Choroid plexus epithelial cell (primary cell): ENCODE measurements around the gene LYRM4.

Experiments used
- DNase-seq: peaks from one replicate; pipeline ENCODE4 v3.0.0-alpha.2; 2010; ENCODE audit warnings: low read depth
- H3K4me3 ChIP-seq: 2 replicates; pipeline ENCODE4 v1.5.1; 2011; ENCODE audit warnings: low read depth, mild to moderate bottlenecking, control low read depth, low read length, moderate library complexity
- CTCF ChIP-seq: conservative IDR thresholded peaks from 2 replicates; pipeline ENCODE4 v1.5.1; 2011; ENCODE audit warnings: low read depth, mild to moderate bottlenecking, control low read depth, inconsistent platforms, low read length, moderate library complexity

LYRM4 gene

GRCh38 chr6:5275497-5275896, 14.7 kb upstream of the LYRM4 start:
- no peak overlapping the region for H3K4me3 ChIP-seq
- peak; percentile 37 for DNase-seq
- TF ChIP-seq CTCF: no peak

- DNase-seq: peak; percentile 9
- no peak for TF ChIP-seq CTCF
- no peak overlapping the region for H3K4me3 ChIP-seq
Observed at GRCh38 chr6:5274231-5274630, 13.5 kb upstream of the LYRM4 start.

- no peak overlapping the region for H3K4me3 ChIP-seq
- TF ChIP-seq CTCF: no peak
- no peak for DNase-seq
Observed at GRCh38 chr6:5271926-5272325, 11.2 kb upstream of the LYRM4 start.

GRCh38 chr6:5270093-5270680, 9.4 kb upstream of the LYRM4 start:
- no peak for TF ChIP-seq CTCF
- H3K4me3 ChIP-seq: no peak overlapping the region
- no peak for DNase-seq

GRCh38 chr6:5266423-5266822, 5.7 kb upstream of the LYRM4 start:
- no peak for TF ChIP-seq CTCF
- DNase-seq: no peak
- no peak overlapping the region for H3K4me3 ChIP-seq

- H3K4me3 ChIP-seq: peak overlapping the region; percentile 96
- TF ChIP-seq CTCF: no peak
- DNase-seq: no peak
Observed at GRCh38 chr6:5261545-5262109, 877 bp upstream of the LYRM4 start.

GRCh38 chr6:5260111-5260620, 584 bp downstream of the LYRM4 start:
- DNase-seq: peak; percentile 61
- no peak for TF ChIP-seq CTCF
- H3K4me3 ChIP-seq: peak overlapping the region; percentile 96
